ENCODE data around the gene RBCK1. TPM values are rescaled to one million over a fixed set of nuclear protein-coding genes. Genes with fewer than 3 reads are reported as not detected.
A peak's percentile ranks its signal among the peaks of the same experiment; 100 is the strongest.

The RBCK1 gene
- total RNA-seq, 6 donors from 2014 or later: 63.4 to 179 (median 109) TPM

- no peak overlapping the region for H3K4me3 ChIP-seq
- no peak for DNase-seq
- H3K27ac ChIP-seq: no peak overlapping the region
- H3K36me3 ChIP-seq: peaks cover 39 to 100% (median 75%) of the 10 kb centered on the region in 4 donors
- ATAC-seq (ENCODE audit: low FRiP score in 2 of 2): no peak
- H3K9me3 ChIP-seq: no peaks in the 10 kb centered on the region
- no peak for TF ChIP-seq CTCF (IDR thresholded peaks at IDR 0.05)
- TF ChIP-seq POLR2AphosphoS5 (IDR thresholded peaks at IDR 0.05): no peak
- TF ChIP-seq EP300 (IDR thresholded peaks at IDR 0.05): no peak
- TF ChIP-seq POLR2A (IDR thresholded peaks at IDR 0.05): no peak
- no peaks in the 10 kb centered on the region for H3K27me3 ChIP-seq
- H3K4me1 ChIP-seq: peaks cover 18 to 25% (median 24%) of the 10 kb centered on the region in 4 donors
- WGBS, 2 donors: 90 to 93% methylated on average over 7 of the region's 7 CpGs
Observed at GRCh38 chr20:440148-440547, 32.0 kb downstream of the RBCK1 start.

GRCh38 chr20:440636-441035 is 32.5 kb downstream of the RBCK1 start:
- H3K27me3 ChIP-seq: no peaks in the 10 kb centered on the region

GRCh38 chr20:443223-443775 is 35.2 kb downstream of the RBCK1 start:
- ATAC-seq (ENCODE audit: low FRiP score in 2 of 2) (no peak), DNase-seq (no peak)
- no peak overlapping the region for H3K4me3 ChIP-seq
- 84 to 90% methylated on average over 4 of the region's 4 CpGs for WGBS, 2 donors
- TF ChIP-seq POLR2AphosphoS5 (IDR thresholded peaks at IDR 0.05) (no peak), CTCF (IDR thresholded peaks at IDR 0.05) (no peak)
- H3K36me3 ChIP-seq: peaks cover 14 to 76% (median 52%) of the 10 kb centered on the region in 4 donors
- H3K27ac ChIP-seq: no peak overlapping the region
- H3K27me3 ChIP-seq: no peaks in the 10 kb centered on the region
- H3K9me3 ChIP-seq: no peaks in the 10 kb centered on the region
- peaks cover 28 to 34% (median 31%) of the 10 kb centered on the region in 4 donors for H3K4me1 ChIP-seq

More at GRCh38 chr20:440636-441035, 32.5 kb downstream of the RBCK1 start:
- Histone ChIP-seq H3K9me3 (no peaks in the 10 kb centered on the region), H3K4me3 (no peak overlapping the region), H3K27ac (no peak overlapping the region), H3K36me3 (peaks cover 35 to 97% (median 71%) of the 10 kb centered on the region in 4 donors), H3K4me1 (peaks cover 22 to 30% (median 29%) of the 10 kb centered on the region in 4 donors)
- no peak for TF ChIP-seq EP300 (IDR thresholded peaks at IDR 0.05)
- 94 to 95% methylated on average over 13 of the region's 13 CpGs for WGBS, 2 donors
- ATAC-seq (ENCODE audit: low FRiP score in 2 of 2): no peak
- no peak for DNase-seq

GRCh38 chr20:444117-444516 is 36.0 kb downstream of the RBCK1 start:
- Histone ChIP-seq H3K4me1 (peaks cover 21 to 26% (median 24%) of the 10 kb centered on the region in 4 donors), H3K36me3 (peaks cover 13 to 68% (median 48%) of the 10 kb centered on the region in 4 donors), H3K9me3 (no peaks in the 10 kb centered on the region), H3K4me3 (no peak overlapping the region), H3K27me3 (no peaks in the 10 kb centered on the region), H3K27ac (peak overlapping the region in 2 of 4 donors; percentile 21 to 59)
- no peak for ATAC-seq (ENCODE audit: low FRiP score in 2 of 2)
- WGBS, 2 donors: 86 to 92% methylated on average over 2 to 3 of the region's 3 CpGs
- no peak for DNase-seq
- TF ChIP-seq EP300 (IDR thresholded peaks at IDR 0.05) (no peak), POLR2A (IDR thresholded peaks at IDR 0.05) (no peak), CTCF (IDR thresholded peaks at IDR 0.05) (no peak), POLR2AphosphoS5 (IDR thresholded peaks at IDR 0.05) (no peak)

GRCh38 chr20:444862-445426 is 36.8 kb downstream of the RBCK1 start:
- Histone ChIP-seq H3K36me3 (peaks cover 13 to 60% (median 41%) of the 10 kb centered on the region in 4 donors), H3K4me3 (no peak overlapping the region), H3K4me1 (peaks cover 15 to 22% (median 19%) of the 10 kb centered on the region in 4 donors), H3K27me3 (no peaks in the 10 kb centered on the region), H3K27ac (peak overlapping the region in 3 of 4 donors; percentile 33 to 64 (median 59)), H3K9me3 (no peaks in the 10 kb centered on the region)
- 61 to 68% methylated on average over 12 of the region's 12 CpGs for WGBS, 2 donors
- TF ChIP-seq EP300 (IDR thresholded peaks at IDR 0.05): peak in 1 of 4 donors; percentile 5
- TF ChIP-seq POLR2A (IDR thresholded peaks at IDR 0.05): no peak
- TF ChIP-seq POLR2AphosphoS5 (IDR thresholded peaks at IDR 0.05): peak; percentile 14 to 35
- no peak for TF ChIP-seq CTCF (IDR thresholded peaks at IDR 0.05)
- ATAC-seq (ENCODE audit: low FRiP score in 2 of 2) (no peak), DNase-seq (no peak)

Measured in upper lobe of left lung (tissue), 6 donors.